ENCODE measurements around the gene INPP5J.
"Not testable (repeated sequence)": the region's sequence is repeated elsewhere in the genome, so short reads cannot be mapped to it uniquely, and the experiment has no call there.

INPP5J gene

GRCh38 chr22:31102441-31103081 lies 20.2 kb upstream of the INPP5J start:
- peak; percentile 86 for DNase-seq

GRCh38 chr22:31103111-31103510 lies 19.7 kb upstream of the INPP5J start:
- DNase-seq, result no peak

- no peak for DNase-seq
Observed at GRCh38 chr22:31103899-31104694, 18.7 kb upstream of the INPP5J start.

- DNase-seq, result no peak
Observed at GRCh38 chr22:31104869-31105268, 17.9 kb upstream of the INPP5J start.

- DNase-seq, result no peak
Observed at GRCh38 chr22:31105282-31105929, 17.4 kb upstream of the INPP5J start.

- no peak for DNase-seq
Observed at GRCh38 chr22:31106001-31106571, 16.7 kb upstream of the INPP5J start.

GRCh38 chr22:31106731-31107177 lies 16.0 kb upstream of the INPP5J start:
- peak; percentile 54 for DNase-seq

- peak; percentile 99 for DNase-seq
Observed at GRCh38 chr22:31107178-31107893, 15.4 kb upstream of the INPP5J start, which contains the start of gene SELENOM. SELENOM (minus strand) TSS chr22:31107568; CDS start chr22:31107505, 63 bp downstream.

GRCh38 chr22:31107894-31108218 lies 14.9 kb upstream of the INPP5J start:
- DNase-seq, result no peak

GRCh38 chr22:31112547-31113091 lies 10.1 kb upstream of the INPP5J start:
- DNase-seq, result not testable (repeated sequence)

- no peak for DNase-seq
Observed at GRCh38 chr22:31118046-31118820, 4.5 kb upstream of the INPP5J start.

GRCh38 chr22:31119026-31119717 lies 3.6 kb upstream of the INPP5J start:
- DNase-seq, result no peak

- no peak for DNase-seq
Observed at GRCh38 chr22:31120230-31120629, 2.5 kb upstream of the INPP5J start.

GRCh38 chr22:31120642-31121041 lies 2.1 kb upstream of the INPP5J start:
- no peak for DNase-seq

- DNase-seq, result no peak
Observed at GRCh38 chr22:31121403-31121802, 1.4 kb upstream of the INPP5J start.

GRCh38 chr22:31122196-31122531 lies 602 bp upstream of the INPP5J start:
- DNase-seq, result no peak

GRCh38 chr22:31123292-31123602 lies 481 bp downstream of the INPP5J start:
- DNase-seq, result no peak

GRCh38 chr22:31124290-31124689 lies 1.5 kb downstream of the INPP5J start:
- no peak for DNase-seq

GRCh38 chr22:31124811-31125465 lies 2.2 kb downstream of the INPP5J start:
- no peak for DNase-seq

- no peak for DNase-seq
Observed at GRCh38 chr22:31125521-31126117, 2.9 kb downstream of the INPP5J start.

Data from fibroblast of skin of scalp (primary cell).